Nephron progenitor cell (in vitro differentiated cells): ENCODE data around the gene ZSWIM3.

Experiments
- DNase-seq: peaks from one replicate; pipeline ENCODE4 v3.0.0; 2021
- H3K27ac Mint-ChIP-seq: 2 replicates; pipeline ENCODE4 v1.8.0; 2021; ENCODE audit warnings: mild to moderate bottlenecking, moderate library complexity, mixed read lengths
- H3K27me3 Mint-ChIP-seq: 2 replicates; pipeline ENCODE4 v1.8.0; 2021; ENCODE audit warnings: mild to moderate bottlenecking, low read depth, mixed read lengths; ENCODE audit not compliant: poor library complexity
- H3K36me3 Mint-ChIP-seq: 2 replicates; pipeline ENCODE4 v1.8.0; 2021; ENCODE audit warnings: low read depth, mixed read lengths
- H3K4me1 Mint-ChIP-seq: 2 replicates; pipeline ENCODE4 v1.8.0; 2021; ENCODE audit warnings: mixed read lengths
- H3K4me3 Mint-ChIP-seq: 2 replicates; pipeline ENCODE4 v1.8.0; 2021; ENCODE audit warnings: mild to moderate bottlenecking, moderate library complexity, mixed read lengths
- H3K9me3 Mint-ChIP-seq: 2 replicates; pipeline ENCODE4 v1.8.0; 2021; ENCODE audit warnings: mild to moderate bottlenecking, moderate library complexity, mixed read lengths
- CTCF ChIP-seq: fragments of 200-600 bp; sonication (generic); IDR thresholded peaks from 2 replicates; pipeline ENCODE4 v1.5.0; 2021; ENCODE audit warnings: antibody characterized with exemption

Gene ZSWIM3

GRCh38 chr20:45834797-45835161, 22.6 kb upstream of the ZSWIM3 start:
- Mint-ChIP-seq H3K27me3 (peaks cover 4% of the 10 kb centered on the region), H3K4me3 (peak overlapping the region; percentile 81), H3K27ac (no peak overlapping the region), H3K4me1 (peaks cover 33% of the 10 kb centered on the region), H3K9me3 (no peaks in the 10 kb centered on the region), H3K36me3 (peaks cover 9% of the 10 kb centered on the region)
- no peak for TF ChIP-seq CTCF
- no peak for DNase-seq

GRCh38 chr20:45835329-45835765, 22.1 kb upstream of the ZSWIM3 start:
- H3K27me3 Mint-ChIP-seq, result peaks cover 2% of the 10 kb centered on the region
- H3K9me3 Mint-ChIP-seq, result no peaks in the 10 kb centered on the region
- no peak overlapping the region for H3K27ac Mint-ChIP-seq
- DNase-seq, result no peak
- no peak for TF ChIP-seq CTCF
- H3K4me3 Mint-ChIP-seq, result peak overlapping the region; percentile 81
- H3K4me1 Mint-ChIP-seq, result peaks cover 33% of the 10 kb centered on the region
- H3K36me3 Mint-ChIP-seq, result peaks cover 9% of the 10 kb centered on the region

- DNase-seq, result no peak
- peaks cover 33% of the 10 kb centered on the region for H3K4me1 Mint-ChIP-seq
These were observed 21.6 kb upstream of the ZSWIM3 start for GRCh38 chr20:45835825-45836224.

GRCh38 chr20:45836841-45837240, 20.6 kb upstream of the ZSWIM3 start:
- peaks cover 9% of the 10 kb centered on the region for H3K36me3 Mint-ChIP-seq
- H3K27ac Mint-ChIP-seq, result no peak overlapping the region
- no peaks in the 10 kb centered on the region for H3K9me3 Mint-ChIP-seq
- peaks cover 33% of the 10 kb centered on the region for H3K4me1 Mint-ChIP-seq
- no peak for DNase-seq
- H3K27me3 Mint-ChIP-seq, result no peaks in the 10 kb centered on the region
- H3K4me3 Mint-ChIP-seq, result no peak overlapping the region
- no peak for TF ChIP-seq CTCF

More at GRCh38 chr20:45835825-45836224, 21.6 kb upstream of the ZSWIM3 start:
- Mint-ChIP-seq H3K27me3 (no peaks in the 10 kb centered on the region), H3K36me3 (peaks cover 9% of the 10 kb centered on the region), H3K4me3 (peak overlapping the region; percentile 81), H3K27ac (no peak overlapping the region), H3K9me3 (no peaks in the 10 kb centered on the region)
- no peak for TF ChIP-seq CTCF

GRCh38 chr20:45840700-45841198, 16.7 kb upstream of the ZSWIM3 start:
- no peak for TF ChIP-seq CTCF
- DNase-seq, result no peak
- H3K9me3 Mint-ChIP-seq, result no peaks in the 10 kb centered on the region
- H3K27me3 Mint-ChIP-seq, result no peaks in the 10 kb centered on the region
- H3K36me3 Mint-ChIP-seq, result peaks cover 31% of the 10 kb centered on the region
- peaks cover 23% of the 10 kb centered on the region for H3K4me1 Mint-ChIP-seq
- no peak overlapping the region for H3K27ac Mint-ChIP-seq
- H3K4me3 Mint-ChIP-seq, result no peak overlapping the region

GRCh38 chr20:45841407-45842129, 15.8 kb upstream of the ZSWIM3 start:
- no peak for TF ChIP-seq CTCF
- no peak for DNase-seq
- H3K4me3 Mint-ChIP-seq, result no peak overlapping the region
- peaks cover 18% of the 10 kb centered on the region for H3K4me1 Mint-ChIP-seq
- H3K9me3 Mint-ChIP-seq, result no peaks in the 10 kb centered on the region
- H3K36me3 Mint-ChIP-seq, result peaks cover 34% of the 10 kb centered on the region
- H3K27me3 Mint-ChIP-seq, result no peaks in the 10 kb centered on the region
- H3K27ac Mint-ChIP-seq, result peak overlapping the region; percentile 74
